CD14-positive monocyte (primary cell): ENCODE data around the gene FSTL1. TPM values are rescaled to one million over a fixed set of nuclear protein-coding genes. Genes with fewer than 3 reads are reported as not detected.

ENCODE experiments used
- DNase-seq, 3 donors: peaks; one replicate each; pipeline ENCODE4 v3.0.0-alpha.2; 2011 to 2022
- H2AFZ ChIP-seq: 2 replicates; pipeline ENCODE4 v1.6.0; 2012; ENCODE audit warnings: mild to moderate bottlenecking, low read depth, low read length, inconsistent platforms; ENCODE audit not compliant: insufficient read depth, poor library complexity, severe bottlenecking
- H3K27ac ChIP-seq, 2 donors: 1 replicate in 1 of 2; 2 replicates in 1 of 2; pipeline ENCODE4 v1.5.1; 2012 to 2013; ENCODE audit warnings: low read length in 2 of 2, control low read depth in 1 of 2, inconsistent platforms in 1 of 2, low read depth in 1 of 2, mild to moderate bottlenecking in 1 of 2
- H3K27me3 ChIP-seq, 2 donors: one replicate each; pipeline versions ENCODE4 v1.6.0 to v1.6.1; 2011 to 2013; ENCODE audit warnings: low read length in 2 of 2; ENCODE audit not compliant: control insufficient read depth in 2 of 2, insufficient read depth in 2 of 2
- H3K36me3 ChIP-seq, 2 donors: replicated peaks in 1 of 2; 1 replicate in 1 of 2; 2 replicates in 1 of 2; pipeline versions ENCODE4 v1.5.1 to v1.6.1; 2012 to 2013; ENCODE audit warnings: low read length in 2 of 2, control low read depth in 1 of 2, inconsistent platforms in 1 of 2, mild to moderate bottlenecking in 1 of 2; ENCODE audit not compliant: insufficient read depth in 2 of 2, control insufficient read depth in 1 of 2
- H3K4me1 ChIP-seq, 2 donors: 1 replicate in 1 of 2; 2 replicates in 1 of 2; pipeline versions ENCODE4 v1.5.1 to v1.6.1; 2012 to 2013; ENCODE audit warnings: low read length in 2 of 2, control low read depth in 1 of 2, inconsistent platforms in 1 of 2, mild to moderate bottlenecking in 1 of 2, moderate library complexity in 1 of 2; ENCODE audit not compliant: insufficient read depth in 2 of 2, control insufficient read depth in 1 of 2
- H3K4me2 ChIP-seq: replicated peaks from 2 replicates; pipeline ENCODE3; 2012; ENCODE audit warnings: low read length, moderate library complexity, mild to moderate bottlenecking; ENCODE audit not compliant: poor library complexity, severe bottlenecking; ENCODE audit errors: extremely low read depth
- H3K4me3 ChIP-seq, 3 experiments: fragments of 200-600 bp in 1 of 3; sonication (generic) in 1 of 3; replicated peaks in 1 of 3; 1 replicate in 2 of 3; 2 replicates in 1 of 3; pipeline ENCODE4 v1.5.1; 2011 to 2013; ENCODE audit warnings: low read length in 3 of 3, mild to moderate bottlenecking in 3 of 3, control low read depth in 2 of 3, low read depth in 2 of 3, inconsistent platforms in 1 of 3, moderate library complexity in 1 of 3
- H3K79me2 ChIP-seq: 2 replicates; pipeline ENCODE4 v1.6.0; 2012; ENCODE audit warnings: mild to moderate bottlenecking, control low read depth, inconsistent platforms, low read length, moderate library complexity; ENCODE audit not compliant: insufficient read depth
- H3K9ac ChIP-seq: 2 replicates; pipeline ENCODE4 v1.6.0; 2017; ENCODE audit warnings: low read length, mild to moderate bottlenecking; ENCODE audit not compliant: insufficient read depth, poor library complexity, severe bottlenecking
- H3K9me3 ChIP-seq, 2 donors: replicated peaks in 1 of 2; 1 replicate in 1 of 2; 2 replicates in 1 of 2; pipeline versions ENCODE4 v1.5.1 to v1.6.1; 2012 to 2013; ENCODE audit warnings: low read length in 2 of 2, control low read depth in 1 of 2; ENCODE audit not compliant: control insufficient read depth in 1 of 2, insufficient read depth in 1 of 2
- H4K20me1 ChIP-seq: 2 replicates; pipeline ENCODE4 v1.6.0; 2012; ENCODE audit warnings: mild to moderate bottlenecking, low read length, control low read depth, moderate library complexity; ENCODE audit not compliant: insufficient read depth
- H3K27ac Mint-ChIP-seq, 7 donors: one replicate each; pipeline ENCODE4 v1.8.0; 2020; ENCODE audit warnings: mild to moderate bottlenecking in 7 of 7, mixed read lengths in 7 of 7, moderate library complexity in 6 of 7, inconsistent platforms in 2 of 7
- H3K27me3 Mint-ChIP-seq, 3 donors: one replicate each; pipeline ENCODE4 v1.8.0; 2021 to 2022; ENCODE audit warnings: low read depth in 3 of 3, mild to moderate bottlenecking in 3 of 3, mixed read lengths in 3 of 3, moderate library complexity in 3 of 3, inconsistent platforms in 1 of 3
- H3K36me3 Mint-ChIP-seq, 2 donors: one replicate each; pipeline ENCODE4 v1.8.0; 2020; ENCODE audit warnings: mixed read lengths in 2 of 2, inconsistent platforms in 1 of 2, mild to moderate bottlenecking in 1 of 2
- H3K4me1 Mint-ChIP-seq: one replicate; pipeline ENCODE4 v1.8.0; 2020; ENCODE audit warnings: mild to moderate bottlenecking, mixed read lengths
- H3K4me3 Mint-ChIP-seq, 2 donors: one replicate each; pipeline ENCODE4 v1.8.0; 2020; ENCODE audit warnings: mild to moderate bottlenecking in 2 of 2, mixed read lengths in 2 of 2, moderate library complexity in 1 of 2
- H3K9me3 Mint-ChIP-seq, 7 donors: one replicate each; pipeline ENCODE4 v1.8.0; 2020 to 2022; ENCODE audit warnings: mixed read lengths in 7 of 7, mild to moderate bottlenecking in 6 of 7, moderate library complexity in 6 of 7, inconsistent platforms in 2 of 7
- CTCF ChIP-seq: fragments of 200-600 bp; IDR thresholded peaks from one replicate; pipeline ENCODE4 v1.8.0; 2022; ENCODE audit warnings: antibody characterized with exemption, mild to moderate bottlenecking
- WGBS: methylation state at CpG from one replicate; pipeline ENCODE4 v1.1.5; 2013; ENCODE audit warnings: missing lambda C conversion rate; ENCODE audit not compliant: insufficient coverage; 5-methylcytosine and 5-hydroxymethylcytosine counted together
- intact Hi-C, 2 donors: fragments of 100-400 bp; cut with micrococcal nuclease; formaldehyde crosslinking; loops; one replicate each; pipeline versions ENCODE4 v1.15.0 to v1.15.1; 2023
- polyA plus RNA-seq, 3 donors: library from polyadenylated mRNA; depleted of rRNA in 1 of 3; unstranded in 2 of 3; stranded (reverse) in 1 of 3; fragments of 300-500 nt in 2 of 3; fragments of >200 nt in 1 of 3; fragmentation: Illumina TruSeq in 2 of 3; gene quantifications; 1 replicate in 2 of 3; 2 replicates in 1 of 3; pipeline ENCODE4 v1.2.3, GENCODE V29; 2012 to 2021

FSTL1 gene
- polyA plus RNA-seq, 3 donors, result 0.13 to 0.44 (median 0.29) TPM

GRCh38 chr3:120457827-120458226 lies 7.0 kb upstream of the FSTL1 start:
- Histone ChIP-seq H2AFZ (no peak overlapping the region), H3K36me3 (no peaks in the 10 kb centered on the region), H3K27me3 (peaks cover 2 to 4% of the 10 kb centered on the region in 2 donors), H3K79me2 (no peaks in the 10 kb centered on the region), H4K20me1 (no peaks in the 10 kb centered on the region), H3K27ac (no peak overlapping the region), H3K4me3 (no peak overlapping the region), H3K4me1 (no peaks in the 10 kb centered on the region), H3K9me3 (no peaks in the 10 kb centered on the region), H3K9ac (no peak overlapping the region), H3K4me2 (no peak overlapping the region)
- H3K9me3 Mint-ChIP-seq, result peaks cover 0 to 6% (median 3%) of the 10 kb centered on the region in 7 donors
- no peak overlapping the region for H3K27ac Mint-ChIP-seq
- no peak overlapping the region for H3K4me3 Mint-ChIP-seq
- H3K36me3 Mint-ChIP-seq, result no peaks in the 10 kb centered on the region
- no peak for DNase-seq
- H3K27me3 Mint-ChIP-seq, result peaks cover 0 to 5% (median 0%) of the 10 kb centered on the region in 3 donors
- no peak for TF ChIP-seq CTCF
- peaks cover 13% of the 10 kb centered on the region for H3K4me1 Mint-ChIP-seq
- intact Hi-C loops, result no loop called here

- H3K36me3 ChIP-seq, result no peaks in the 10 kb centered on the region
- Mint-ChIP-seq H3K9me3 (peaks cover 0 to 15% (median 9%) of the 10 kb centered on the region in 7 donors), H3K27ac (no peak overlapping the region), H3K27me3 (peaks cover 24 to 38% (median 29%) of the 10 kb centered on the region in 3 donors), H3K4me3 (no peak overlapping the region), H3K4me1 (peaks cover 23% of the 10 kb centered on the region), H3K36me3 (peaks cover 0 to 8% of the 10 kb centered on the region in 2 donors)
- WGBS, result no CpG with 5 or more reads among the region's 1 CpG
- intact Hi-C loops, result no loop called here
- no peak overlapping the region for H3K4me2 ChIP-seq
- H3K4me1 ChIP-seq, result peaks cover 5 to 14% of the 10 kb centered on the region in 2 donors
- H4K20me1 ChIP-seq, result no peaks in the 10 kb centered on the region
- no peak overlapping the region for H2AFZ ChIP-seq
- no peaks in the 10 kb centered on the region for H3K9me3 ChIP-seq
- H3K4me3 ChIP-seq, result no peak overlapping the region
- H3K9ac ChIP-seq, result no peak overlapping the region
- DNase-seq, result no peak
- no peak for TF ChIP-seq CTCF
- no peak overlapping the region for H3K27ac ChIP-seq
- H3K79me2 ChIP-seq, result no peaks in the 10 kb centered on the region
- peaks cover 30 to 38% of the 10 kb centered on the region in 2 donors for H3K27me3 ChIP-seq
Observed at GRCh38 chr3:120454076-120454689, 3.4 kb upstream of the FSTL1 start.
